MCF 10A (cell line): ENCODE measurements around the gene CDKN2C. TPM values are rescaled to one million over a fixed set of nuclear protein-coding genes. Genes with fewer than 3 reads are reported as not detected.

Source experiments
- BruUV-seq: library from RNA; stranded (reverse); fragments of 400-500 nt; replicated peaks from 2 replicates; lab custom pipeline; 2021; lab: Mats Ljungman, UMichigan
- CTCF ChIA-PET: fragments of 300-600 bp; sonication (Branson Sonifier 250); formaldehyde crosslinking; extraction: SDS; loops from one replicate; lab custom pipeline; 2021; ENCODE audit warnings: antibody characterized with exemption, inconsistent platforms; lab: Yijun Ruan, JAX
- POLR2A ChIA-PET: fragments of 300-600, 350-650 bp; sonication (Branson Sonifier 250); formaldehyde crosslinking; extraction: SDS; loops from one replicate; lab custom pipeline; 2020; ENCODE audit warnings: antibody characterized with exemption, inconsistent platforms; lab: Yijun Ruan, JAX
- DNase-seq: peaks from one replicate; pipeline ENCODE4 v3.0.0-alpha.2; 2018; ENCODE audit not compliant: unreplicated experiment
- H3K27ac Mint-ChIP-seq: one replicate; pipeline ENCODE4 v1.8.0; 2022; ENCODE audit warnings: mild to moderate bottlenecking, low read depth, mixed read lengths; ENCODE audit not compliant: unreplicated experiment
- H3K27me3 Mint-ChIP-seq: one replicate; pipeline ENCODE4 v1.8.0; 2022; ENCODE audit warnings: mixed read lengths; ENCODE audit not compliant: insufficient read depth, unreplicated experiment
- H3K36me3 Mint-ChIP-seq: one replicate; pipeline ENCODE4 v1.8.0; 2022; ENCODE audit warnings: mild to moderate bottlenecking, moderate library complexity, mixed read lengths; ENCODE audit not compliant: insufficient read depth, unreplicated experiment
- H3K4me1 Mint-ChIP-seq: one replicate; pipeline ENCODE4 v1.8.0; 2022; ENCODE audit warnings: mixed read lengths; ENCODE audit not compliant: insufficient read depth, unreplicated experiment
- H3K4me3 Mint-ChIP-seq: one replicate; pipeline ENCODE4 v1.8.0; 2022; ENCODE audit warnings: mild to moderate bottlenecking, moderate library complexity, mixed read lengths; ENCODE audit not compliant: unreplicated experiment
- H3K9me3 Mint-ChIP-seq: one replicate; pipeline ENCODE4 v1.8.0; 2022; ENCODE audit warnings: mixed read lengths; ENCODE audit not compliant: unreplicated experiment
- CTCF ChIP-seq: fragments of 200-600 bp; IDR thresholded peaks from one replicate; pipeline ENCODE4 v1.8.0; 2022; ENCODE audit warnings: antibody characterized with exemption, mild to moderate bottlenecking; ENCODE audit not compliant: unreplicated experiment
- intact Hi-C: fragments of 100-400 bp; cut with micrococcal nuclease; formaldehyde crosslinking; loops from 2 replicates; pipeline ENCODE4 v1.14.1; 2022
- total RNA-seq: library from RNA; stranded (reverse); gene quantifications from 2 replicates; pipeline ENCODE4 v1.2.3, GENCODE V29; 2022

The CDKN2C gene
- total RNA-seq, 1 experiment from 2014 or later, result 2.7 TPM

- no peak overlapping the region for H3K4me3 Mint-ChIP-seq
- no peaks in the 10 kb centered on the region for H3K27me3 Mint-ChIP-seq
- ChIA-PET POLR2A (interaction anchor here (4.7 to 7.2 kb wide), 2 partner anchors 11 to 21 kb away, joined by 43 to 115 read pairs; partner anchors contain the start of genes CDKN2C and FAF1), CTCF (no interaction called here)
- H3K36me3 Mint-ChIP-seq, result no peaks in the 10 kb centered on the region
- BruUV-seq, result no TSS peak
- TF ChIP-seq CTCF, result no peak
- H3K9me3 Mint-ChIP-seq, result no peaks in the 10 kb centered on the region
- no peaks in the 10 kb centered on the region for H3K4me1 Mint-ChIP-seq
- H3K27ac Mint-ChIP-seq, result no peak overlapping the region
- DNase-seq, result no peak
- intact Hi-C loops, result no loop called here
These were observed 10.5 kb downstream of the CDKN2C start for GRCh38 chr1:50980505-50980904.

- POLR2A ChIA-PET, result interaction anchor here (1.2 to 7.2 kb wide), 3 partner anchors 8 to 21 kb away, joined by 3 to 115 read pairs (median 6); partner anchors contain the start of gene CDKN2C
These were observed 11.7 kb downstream of the CDKN2C start for GRCh38 chr1:50981741-50982140.

DNA sequence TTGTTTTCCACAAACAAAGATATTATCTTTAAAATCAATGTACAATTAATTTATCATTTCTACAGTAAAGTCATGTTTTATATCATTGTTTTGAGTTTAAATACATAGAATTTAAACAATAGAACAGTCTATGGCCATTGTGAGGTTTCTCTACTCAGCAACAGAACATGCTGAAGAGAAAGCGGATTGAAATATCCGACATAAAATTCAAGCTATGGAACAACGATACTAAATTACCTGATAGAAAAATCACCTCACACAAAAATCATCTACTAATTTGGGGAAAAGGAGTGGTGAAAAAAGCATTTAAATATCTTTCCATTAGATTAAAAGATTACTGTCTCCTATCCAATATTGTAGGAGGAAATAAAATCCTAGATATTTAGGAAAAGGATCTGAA, 12.6 kb downstream of the CDKN2C start:
- Mint-ChIP-seq H3K27ac (no peak overlapping the region), H3K9me3 (no peaks in the 10 kb centered on the region), H3K4me3 (no peak overlapping the region), H3K27me3 (no peaks in the 10 kb centered on the region), H3K4me1 (no peaks in the 10 kb centered on the region), H3K36me3 (no peaks in the 10 kb centered on the region)
- TF ChIP-seq CTCF, result no peak
- intact Hi-C loops, result no loop called here
- CTCF ChIA-PET, result interaction anchor here (0.7 kb wide), 1 partner anchor 660 kb away, joined by 3 read pairs; no protein-coding TSS in a partner anchor
- POLR2A ChIA-PET, result interaction anchor here (0.8 to 7.2 kb wide), 5 partner anchors 8 to 22 kb away, joined by 3 to 115 read pairs (median 4); partner anchors contain the start of gene CDKN2C
- BruUV-seq, result no TSS peak
- no peak for DNase-seq

More at GRCh38 chr1:50981741-50982140, 11.7 kb downstream of the CDKN2C start:
- CTCF ChIA-PET, result interaction anchor here (0.9 kb wide), 1 partner anchor 11 kb away, joined by 3 read pairs; no protein-coding TSS in a partner anchor
- H3K27ac Mint-ChIP-seq, result no peak overlapping the region
- no peak overlapping the region for H3K4me3 Mint-ChIP-seq
- no peak for TF ChIP-seq CTCF
- no peaks in the 10 kb centered on the region for H3K4me1 Mint-ChIP-seq
- H3K27me3 Mint-ChIP-seq, result no peaks in the 10 kb centered on the region
- no TSS peak for BruUV-seq
- H3K36me3 Mint-ChIP-seq, result no peaks in the 10 kb centered on the region
- intact Hi-C loops, result no loop called here
- H3K9me3 Mint-ChIP-seq, result no peaks in the 10 kb centered on the region
- DNase-seq, result no peak

DNA sequence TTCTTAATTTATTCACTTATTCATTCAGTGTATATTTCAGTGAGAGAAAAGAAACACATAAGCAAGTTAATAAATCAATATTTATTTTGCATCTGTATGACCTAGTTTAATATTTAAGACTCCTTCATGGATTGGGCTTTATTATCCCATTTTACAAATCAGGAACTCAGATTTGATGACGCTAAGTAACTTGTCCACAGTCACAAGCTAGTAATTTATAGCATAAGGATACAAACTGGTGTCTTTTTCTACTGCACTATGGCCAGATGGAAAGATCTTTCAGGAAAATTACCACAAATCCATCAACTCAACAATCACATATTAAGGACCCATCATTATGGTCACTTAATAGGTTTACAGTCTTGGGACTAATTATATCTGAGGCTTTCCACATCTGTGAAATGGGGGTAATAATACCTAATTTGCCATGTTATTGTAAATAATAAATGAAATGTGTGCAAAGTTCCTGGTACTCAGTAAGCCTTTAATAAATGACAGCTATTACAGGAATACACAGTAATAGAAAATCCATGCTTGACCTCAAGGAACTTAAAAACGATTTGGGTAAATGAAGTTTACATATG, 13.3 kb downstream of the CDKN2C start:
- Mint-ChIP-seq H3K36me3 (no peaks in the 10 kb centered on the region), H3K4me1 (no peaks in the 10 kb centered on the region), H3K27me3 (no peaks in the 10 kb centered on the region), H3K27ac (no peak overlapping the region), H3K4me3 (no peak overlapping the region), H3K9me3 (no peaks in the 10 kb centered on the region)
- ChIA-PET POLR2A (interaction anchor here (0.8 to 7.2 kb wide), 4 partner anchors 9 to 20 kb away, joined by 3 to 115 read pairs (median 5); partner anchors contain the start of gene CDKN2C), CTCF (no interaction called here)
- no peak for DNase-seq
- TF ChIP-seq CTCF, result no peak
- BruUV-seq, result no TSS peak
- intact Hi-C loops, result no loop called here
